Breast epithelium (tissue), 3 donors: ENCODE measurements around the gene NDUFS7.

Experiments
- POLR2A ChIP-seq: fragments of 450-650 bp; IDR thresholded peaks from one replicate; pipeline ENCODE4 v1.6.1; 2016; ENCODE audit warnings: antibody characterized with exemption, mild to moderate bottlenecking, moderate library complexity
- TF ChIP-seq, protein P1 (sequence below), 3 donors: fragments of 450-650 bp; IDR thresholded peaks; one replicate each; pipeline ENCODE4 v1.5.1; 2016 to 2017; ENCODE audit warnings: antibody characterized with exemption in 3 of 3, mild to moderate bottlenecking in 3 of 3, moderate library complexity in 3 of 3

DNA sequence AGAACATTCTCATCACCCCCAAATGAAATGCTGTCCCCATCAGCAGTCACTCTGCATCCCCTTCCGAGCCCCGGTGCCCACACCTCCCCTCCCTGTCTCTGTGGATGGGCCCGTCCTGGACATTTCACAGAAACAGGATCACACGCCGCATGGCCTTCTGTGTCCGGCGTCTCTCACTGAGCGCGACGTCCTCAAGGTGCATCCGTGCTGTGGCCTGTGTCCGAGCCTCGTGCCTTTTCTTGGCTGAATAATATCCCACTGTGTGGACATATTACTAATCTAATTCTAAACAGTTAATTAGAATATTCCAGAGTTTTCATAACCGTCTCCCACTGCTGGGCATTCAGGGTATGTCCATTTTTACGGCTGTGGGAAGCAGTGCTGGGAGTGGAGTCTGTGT is 8.7 kb downstream of the NDUFS7 start:
- no peak for TF ChIP-seq POLR2A
- TF ChIP-seq, protein P1, sequence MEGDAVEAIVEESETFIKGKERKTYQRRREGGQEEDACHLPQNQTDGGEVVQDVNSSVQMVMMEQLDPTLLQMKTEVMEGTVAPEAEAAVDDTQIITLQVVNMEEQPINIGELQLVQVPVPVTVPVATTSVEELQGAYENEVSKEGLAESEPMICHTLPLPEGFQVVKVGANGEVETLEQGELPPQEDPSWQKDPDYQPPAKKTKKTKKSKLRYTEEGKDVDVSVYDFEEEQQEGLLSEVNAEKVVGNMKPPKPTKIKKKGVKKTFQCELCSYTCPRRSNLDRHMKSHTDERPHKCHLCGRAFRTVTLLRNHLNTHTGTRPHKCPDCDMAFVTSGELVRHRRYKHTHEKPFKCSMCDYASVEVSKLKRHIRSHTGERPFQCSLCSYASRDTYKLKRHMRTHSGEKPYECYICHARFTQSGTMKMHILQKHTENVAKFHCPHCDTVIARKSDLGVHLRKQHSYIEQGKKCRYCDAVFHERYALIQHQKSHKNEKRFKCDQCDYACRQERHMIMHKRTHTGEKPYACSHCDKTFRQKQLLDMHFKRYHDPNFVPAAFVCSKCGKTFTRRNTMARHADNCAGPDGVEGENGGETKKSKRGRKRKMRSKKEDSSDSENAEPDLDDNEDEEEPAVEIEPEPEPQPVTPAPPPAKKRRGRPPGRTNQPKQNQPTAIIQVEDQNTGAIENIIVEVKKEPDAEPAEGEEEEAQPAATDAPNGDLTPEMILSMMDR (IDR thresholded peaks at IDR 0.05) = no peak
